GM18526 (cell line): Measurements from ENCODE around the gene SCAMP5.

Experiments used
- POLR2A ChIP-seq: IDR thresholded peaks from 3 replicates; pipeline ENCODE4 v1.6.1; 2011; ENCODE audit not compliant: insufficient read length; ENCODE audit errors: extremely low read depth

Gene SCAMP5

DNA sequence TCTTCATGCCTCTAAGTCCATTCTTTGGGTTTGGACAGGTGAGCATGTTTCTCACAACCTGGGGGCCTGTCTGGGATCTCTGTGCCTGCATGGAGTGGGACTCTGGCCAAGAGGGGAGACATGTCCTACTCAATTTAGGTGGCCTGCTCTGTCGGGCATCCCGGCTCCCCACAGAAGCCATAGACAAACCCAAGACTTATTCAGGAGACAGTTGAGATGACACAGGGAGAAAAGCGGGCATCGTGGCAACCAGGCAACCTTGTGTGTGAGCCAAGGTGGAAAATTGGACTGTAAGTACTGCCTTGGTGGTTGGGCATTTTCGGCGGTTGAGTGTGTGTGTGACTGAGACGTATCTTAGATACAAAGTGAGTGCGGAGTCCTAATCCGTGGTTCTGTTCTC lies 68.5 kb downstream of the SCAMP5 start:
- TF ChIP-seq POLR2A: no peak

GRCh38 chr15:75064846-75065245 lies 69.5 kb downstream of the SCAMP5 start:
- TF ChIP-seq POLR2A: no peak

GRCh38 chr15:75065467-75065850 lies 70.1 kb downstream of the SCAMP5 start:
- no peak for TF ChIP-seq POLR2A

- TF ChIP-seq POLR2A: no peak
These were observed 70.6 kb downstream of the SCAMP5 start for GRCh38 chr15:75065851-75066509.

DNA sequence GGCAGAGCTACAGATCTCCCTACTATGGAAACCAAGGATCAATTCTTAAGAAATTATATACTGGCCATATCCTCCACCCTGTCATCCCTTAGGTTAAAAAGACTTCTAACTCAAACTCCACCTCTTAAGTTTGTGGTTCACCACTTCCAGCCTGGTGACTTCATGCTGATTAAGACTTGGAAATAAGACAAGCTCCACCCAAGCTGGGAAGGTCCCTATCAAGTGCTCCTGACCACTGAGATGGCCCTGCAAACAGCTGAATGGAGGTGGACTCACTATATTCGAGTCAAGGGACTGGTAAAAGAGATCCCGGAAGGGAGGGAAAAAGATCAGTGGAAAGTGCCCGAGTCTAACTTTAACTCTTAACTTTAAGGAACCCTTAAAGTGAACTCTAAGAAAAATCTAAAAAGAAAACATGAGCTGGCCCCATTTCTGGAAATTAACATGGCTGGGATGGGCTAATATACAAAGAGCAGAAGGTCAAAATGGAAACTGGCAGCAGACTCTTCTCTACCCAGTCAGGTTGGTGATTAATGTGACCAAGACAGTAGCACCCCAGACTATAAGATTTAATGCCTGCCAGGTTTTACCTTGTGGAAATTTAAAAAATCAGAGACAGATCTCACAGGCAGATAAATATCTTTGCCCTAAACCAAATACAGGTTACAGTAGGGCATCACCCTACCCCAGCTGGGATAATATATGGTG lies 71.9 kb downstream of the SCAMP5 start:
- TF ChIP-seq POLR2A: no peak

DNA sequence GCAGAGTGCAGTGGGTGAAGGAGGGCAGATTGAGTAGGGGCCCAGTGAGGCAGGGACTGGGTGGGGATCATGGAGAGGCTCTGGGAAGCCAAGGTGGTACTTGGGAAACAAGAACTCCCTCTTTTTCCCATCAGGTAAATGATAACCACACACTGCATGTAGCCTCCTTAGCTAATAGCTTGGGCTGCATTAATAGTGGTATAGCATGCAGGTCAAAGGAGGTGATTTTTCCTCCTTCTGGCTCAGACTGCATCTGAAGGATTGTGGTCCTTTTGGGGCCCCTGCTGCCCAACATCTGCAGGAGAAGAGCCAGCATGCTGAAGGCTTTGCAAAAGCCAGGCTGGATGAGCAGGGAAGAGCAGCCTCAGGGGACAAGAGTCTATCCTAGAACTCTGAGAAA lies 73.4 kb downstream of the SCAMP5 start:
- TF ChIP-seq POLR2A: no peak

GRCh38 chr15:75069301-75069925 lies 74.0 kb downstream of the SCAMP5 start:
- TF ChIP-seq POLR2A: peak; percentile 20

GRCh38 chr15:75070674-75071073 lies 75.3 kb downstream of the SCAMP5 start:
- TF ChIP-seq POLR2A: no peak
